ENCODE data around the gene GNG12.

Gene GNG12

DNA sequence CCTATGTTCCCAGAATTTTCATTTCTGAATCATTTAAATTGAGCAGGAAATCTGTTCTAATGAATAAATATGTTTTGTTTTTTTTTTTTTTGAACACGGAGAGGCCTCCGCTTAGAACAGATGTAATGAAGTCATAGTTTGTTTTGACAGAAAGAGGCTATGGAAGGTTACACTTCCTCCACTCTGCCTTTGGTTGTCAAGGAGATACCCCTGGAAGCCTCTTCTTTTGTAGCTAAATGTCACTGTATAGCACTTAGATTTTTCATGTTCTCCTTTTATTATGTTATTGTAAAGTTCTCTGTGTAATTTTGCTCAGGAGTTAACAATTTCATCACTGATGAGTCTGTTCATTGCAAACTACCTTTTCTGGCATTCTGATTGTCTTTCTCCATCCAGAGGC, 22.7 kb upstream of the GNG12 start:
- no peak for TF ChIP-seq TOX (CRISPR knock-in tag; IDR thresholded peaks at IDR 0.05; ENCODE audit: borderline replicate concordance)
- no peak for TF ChIP-seq OSR1 (CRISPR knock-in tag; IDR thresholded peaks at IDR 0.05)
- no peak for TF ChIP-seq ZC3H10 (CRISPR knock-in tag; IDR thresholded peaks at IDR 0.05)
- TF ChIP-seq, protein P1, sequence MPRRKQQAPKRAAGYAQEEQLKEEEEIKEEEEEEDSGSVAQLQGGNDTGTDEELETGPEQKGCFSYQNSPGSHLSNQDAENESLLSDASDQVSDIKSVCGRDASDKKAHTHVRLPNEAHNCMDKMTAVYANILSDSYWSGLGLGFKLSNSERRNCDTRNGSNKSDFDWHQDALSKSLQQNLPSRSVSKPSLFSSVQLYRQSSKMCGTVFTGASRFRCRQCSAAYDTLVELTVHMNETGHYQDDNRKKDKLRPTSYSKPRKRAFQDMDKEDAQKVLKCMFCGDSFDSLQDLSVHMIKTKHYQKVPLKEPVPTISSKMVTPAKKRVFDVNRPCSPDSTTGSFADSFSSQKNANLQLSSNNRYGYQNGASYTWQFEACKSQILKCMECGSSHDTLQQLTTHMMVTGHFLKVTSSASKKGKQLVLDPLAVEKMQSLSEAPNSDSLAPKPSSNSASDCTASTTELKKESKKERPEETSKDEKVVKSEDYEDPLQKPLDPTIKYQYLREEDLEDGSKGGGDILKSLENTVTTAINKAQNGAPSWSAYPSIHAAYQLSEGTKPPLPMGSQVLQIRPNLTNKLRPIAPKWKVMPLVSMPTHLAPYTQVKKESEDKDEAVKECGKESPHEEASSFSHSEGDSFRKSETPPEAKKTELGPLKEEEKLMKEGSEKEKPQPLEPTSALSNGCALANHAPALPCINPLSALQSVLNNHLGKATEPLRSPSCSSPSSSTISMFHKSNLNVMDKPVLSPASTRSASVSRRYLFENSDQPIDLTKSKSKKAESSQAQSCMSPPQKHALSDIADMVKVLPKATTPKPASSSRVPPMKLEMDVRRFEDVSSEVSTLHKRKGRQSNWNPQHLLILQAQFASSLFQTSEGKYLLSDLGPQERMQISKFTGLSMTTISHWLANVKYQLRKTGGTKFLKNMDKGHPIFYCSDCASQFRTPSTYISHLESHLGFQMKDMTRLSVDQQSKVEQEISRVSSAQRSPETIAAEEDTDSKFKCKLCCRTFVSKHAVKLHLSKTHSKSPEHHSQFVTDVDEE (CRISPR knock-in tag; IDR thresholded peaks at IDR 0.05), result no peak
- no peak for TF ChIP-seq GLIS3 (CRISPR knock-in tag; IDR thresholded peaks at IDR 0.05)
- no peak for TF ChIP-seq ZFP30 (CRISPR knock-in tag; IDR thresholded peaks at IDR 0.05)
- no peak for TF ChIP-seq ZNF565 (CRISPR knock-in tag; conservative IDR thresholded peaks at IDR 0.05; ENCODE audit: low read depth)
- no peak for TF ChIP-seq ISL1 (CRISPR knock-in tag; IDR thresholded peaks at IDR 0.05)
- TF ChIP-seq ZNF8 (CRISPR knock-in tag; IDR thresholded peaks at IDR 0.05), result no peak
- TF ChIP-seq BACH2 (CRISPR knock-in tag; IDR thresholded peaks at IDR 0.05; ENCODE audit: borderline replicate concordance), result no peak
- no peak for ATAC-seq

DNA sequence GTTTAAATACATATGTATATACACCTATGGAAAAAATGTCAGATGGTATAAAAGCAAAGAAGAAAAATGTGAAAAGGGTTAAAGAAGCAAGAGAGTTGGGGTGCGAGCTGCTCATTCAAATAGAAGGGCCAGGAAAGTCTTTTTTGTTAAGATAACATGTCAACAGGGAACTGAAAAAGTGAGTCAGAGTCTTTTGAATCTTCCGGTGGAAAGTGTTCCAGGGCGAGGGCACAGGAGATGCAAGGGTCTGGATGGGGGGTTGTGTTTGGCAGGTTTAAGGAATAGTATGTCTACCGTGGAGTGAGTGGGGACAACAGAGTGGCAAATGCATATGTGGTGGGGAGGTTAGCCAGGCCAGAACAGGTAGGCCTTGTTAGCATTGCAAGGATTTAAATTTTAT, 22.2 kb upstream of the GNG12 start:
- ATAC-seq, result no peak
- TF ChIP-seq, protein P2, sequence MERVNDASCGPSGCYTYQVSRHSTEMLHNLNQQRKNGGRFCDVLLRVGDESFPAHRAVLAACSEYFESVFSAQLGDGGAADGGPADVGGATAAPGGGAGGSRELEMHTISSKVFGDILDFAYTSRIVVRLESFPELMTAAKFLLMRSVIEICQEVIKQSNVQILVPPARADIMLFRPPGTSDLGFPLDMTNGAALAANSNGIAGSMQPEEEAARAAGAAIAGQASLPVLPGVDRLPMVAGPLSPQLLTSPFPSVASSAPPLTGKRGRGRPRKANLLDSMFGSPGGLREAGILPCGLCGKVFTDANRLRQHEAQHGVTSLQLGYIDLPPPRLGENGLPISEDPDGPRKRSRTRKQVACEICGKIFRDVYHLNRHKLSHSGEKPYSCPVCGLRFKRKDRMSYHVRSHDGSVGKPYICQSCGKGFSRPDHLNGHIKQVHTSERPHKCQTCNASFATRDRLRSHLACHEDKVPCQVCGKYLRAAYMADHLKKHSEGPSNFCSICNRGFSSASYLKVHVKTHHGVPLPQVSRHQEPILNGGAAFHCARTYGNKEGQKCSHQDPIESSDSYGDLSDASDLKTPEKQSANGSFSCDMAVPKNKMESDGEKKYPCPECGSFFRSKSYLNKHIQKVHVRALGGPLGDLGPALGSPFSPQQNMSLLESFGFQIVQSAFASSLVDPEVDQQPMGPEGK (CRISPR knock-in tag; IDR thresholded peaks at IDR 0.05; ENCODE audit: borderline replicate concordance), result no peak
- no peak for TF ChIP-seq CSDC2 (CRISPR knock-in tag; IDR thresholded peaks at IDR 0.05)
- TF ChIP-seq TOX (CRISPR knock-in tag; IDR thresholded peaks at IDR 0.05; ENCODE audit: borderline replicate concordance), result no peak
- TF ChIP-seq TCF4 (CRISPR knock-in tag; IDR thresholded peaks at IDR 0.05; ENCODE audit: borderline replicate concordance), result no peak
- no peak for TF ChIP-seq ZNF8 (CRISPR knock-in tag; IDR thresholded peaks at IDR 0.05)
- no peak for TF ChIP-seq ISL1 (CRISPR knock-in tag; IDR thresholded peaks at IDR 0.05)
- no peak for TF ChIP-seq BACH2 (CRISPR knock-in tag; IDR thresholded peaks at IDR 0.05; ENCODE audit: borderline replicate concordance)
- TF ChIP-seq PPARA (CRISPR knock-in tag; IDR thresholded peaks at IDR 0.05; ENCODE audit: borderline replicate concordance), result no peak

DNA sequence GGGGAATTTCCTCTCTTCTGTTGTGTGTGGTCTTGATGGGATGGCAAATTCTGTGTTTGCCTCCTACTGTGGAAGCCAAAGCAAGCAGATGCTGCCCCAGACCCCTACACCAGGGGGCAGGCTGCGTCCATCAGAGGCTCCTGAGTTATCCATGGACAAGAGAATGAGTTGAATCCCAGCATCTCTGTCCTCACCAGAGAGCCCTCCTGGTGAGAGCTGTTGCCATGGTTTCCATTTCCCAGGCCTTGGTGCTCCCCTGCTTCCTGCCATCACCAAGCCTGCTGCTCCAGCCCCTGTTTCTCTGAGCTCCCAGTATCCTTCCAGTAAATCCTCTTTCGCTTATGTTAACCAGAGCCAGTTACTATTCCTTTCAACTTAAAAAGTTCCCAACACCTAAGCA, 20.4 kb upstream of the GNG12 start:
- peak; percentile 91 for ATAC-seq
- TF ChIP-seq ZNF70 (CRISPR knock-in tag; IDR thresholded peaks at IDR 0.05) (no peak), TOX (CRISPR knock-in tag; IDR thresholded peaks at IDR 0.05; ENCODE audit: borderline replicate concordance) (no peak)

DNA sequence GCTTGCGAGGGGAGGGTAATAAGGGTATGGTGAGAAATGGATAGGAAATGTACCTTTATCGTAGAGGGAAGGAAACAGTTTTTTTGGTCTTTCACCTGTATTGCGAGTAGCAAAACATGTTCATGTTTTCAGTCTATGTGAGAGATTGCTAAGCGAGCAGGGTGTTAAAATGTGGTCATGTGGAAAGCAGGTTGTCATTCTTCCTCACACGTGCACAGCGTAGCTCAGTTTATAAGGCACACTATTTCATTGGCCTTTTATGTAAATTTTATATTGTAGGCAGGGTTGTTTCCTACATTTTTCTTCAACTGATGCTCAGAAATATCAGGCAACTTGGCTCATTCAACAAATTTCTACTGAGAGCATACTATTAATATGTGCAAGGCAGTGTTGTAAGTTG, 18.5 kb upstream of the GNG12 start:
- TF ChIP-seq, protein P1 (CRISPR knock-in tag; IDR thresholded peaks at IDR 0.05), result no peak
- no peak for TF ChIP-seq BACH2 (CRISPR knock-in tag; IDR thresholded peaks at IDR 0.05; ENCODE audit: borderline replicate concordance)
- TF ChIP-seq ZNF565 (CRISPR knock-in tag; conservative IDR thresholded peaks at IDR 0.05; ENCODE audit: low read depth), result no peak
- no peak for TF ChIP-seq OSR1 (CRISPR knock-in tag; IDR thresholded peaks at IDR 0.05)
- TF ChIP-seq PPARA (CRISPR knock-in tag; IDR thresholded peaks at IDR 0.05; ENCODE audit: borderline replicate concordance), result no peak
- no peak for TF ChIP-seq ARNTL (CRISPR knock-in tag; IDR thresholded peaks at IDR 0.05; ENCODE audit: borderline replicate concordance, low read depth)
- TF ChIP-seq GLIS3 (CRISPR knock-in tag; IDR thresholded peaks at IDR 0.05), result no peak
- TF ChIP-seq, protein P3, sequence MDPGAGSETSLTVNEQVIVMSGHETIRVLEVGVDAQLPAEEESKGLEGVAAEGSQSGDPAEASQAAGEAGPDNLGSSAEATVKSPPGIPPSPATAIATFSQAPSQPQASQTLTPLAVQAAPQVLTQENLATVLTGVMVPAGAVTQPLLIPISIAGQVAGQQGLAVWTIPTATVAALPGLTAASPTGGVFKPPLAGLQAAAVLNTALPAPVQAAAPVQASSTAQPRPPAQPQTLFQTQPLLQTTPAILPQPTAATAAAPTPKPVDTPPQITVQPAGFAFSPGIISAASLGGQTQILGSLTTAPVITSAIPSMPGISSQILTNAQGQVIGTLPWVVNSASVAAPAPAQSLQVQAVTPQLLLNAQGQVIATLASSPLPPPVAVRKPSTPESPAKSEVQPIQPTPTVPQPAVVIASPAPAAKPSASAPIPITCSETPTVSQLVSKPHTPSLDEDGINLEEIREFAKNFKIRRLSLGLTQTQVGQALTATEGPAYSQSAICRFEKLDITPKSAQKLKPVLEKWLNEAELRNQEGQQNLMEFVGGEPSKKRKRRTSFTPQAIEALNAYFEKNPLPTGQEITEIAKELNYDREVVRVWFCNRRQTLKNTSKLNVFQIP (CRISPR knock-in tag; IDR thresholded peaks at IDR 0.05; ENCODE audit: borderline replicate concordance, low read depth), result no peak
- TF ChIP-seq TCF4 (CRISPR knock-in tag; IDR thresholded peaks at IDR 0.05; ENCODE audit: borderline replicate concordance), result no peak
- TF ChIP-seq TOX (CRISPR knock-in tag; IDR thresholded peaks at IDR 0.05; ENCODE audit: borderline replicate concordance), result no peak
- TF ChIP-seq ZNF8 (CRISPR knock-in tag; IDR thresholded peaks at IDR 0.05), result no peak
- TF ChIP-seq ZNF70 (CRISPR knock-in tag; IDR thresholded peaks at IDR 0.05), result no peak
- no peak for TF ChIP-seq ZC3H10 (CRISPR knock-in tag; IDR thresholded peaks at IDR 0.05)
- no peak for TF ChIP-seq RARB (CRISPR knock-in tag; IDR thresholded peaks at IDR 0.05)
- TF ChIP-seq, protein P4, sequence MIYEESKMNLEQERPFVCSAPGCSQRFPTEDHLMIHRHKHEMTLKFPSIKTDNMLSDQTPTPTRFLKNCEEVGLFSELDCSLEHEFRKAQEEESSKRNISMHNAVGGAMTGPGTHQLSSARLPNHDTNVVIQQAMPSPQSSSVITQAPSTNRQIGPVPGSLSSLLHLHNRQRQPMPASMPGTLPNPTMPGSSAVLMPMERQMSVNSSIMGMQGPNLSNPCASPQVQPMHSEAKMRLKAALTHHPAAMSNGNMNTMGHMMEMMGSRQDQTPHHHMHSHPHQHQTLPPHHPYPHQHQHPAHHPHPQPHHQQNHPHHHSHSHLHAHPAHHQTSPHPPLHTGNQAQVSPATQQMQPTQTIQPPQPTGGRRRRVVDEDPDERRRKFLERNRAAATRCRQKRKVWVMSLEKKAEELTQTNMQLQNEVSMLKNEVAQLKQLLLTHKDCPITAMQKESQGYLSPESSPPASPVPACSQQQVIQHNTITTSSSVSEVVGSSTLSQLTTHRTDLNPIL (CRISPR knock-in tag; IDR thresholded peaks at IDR 0.05; ENCODE audit: low read depth), result no peak
- no peak for TF ChIP-seq ESRRG (CRISPR knock-in tag; IDR thresholded peaks at IDR 0.05)
- TF ChIP-seq SNAI2 (CRISPR knock-in tag; IDR thresholded peaks at IDR 0.05), result no peak
- TF ChIP-seq, protein P2 (CRISPR knock-in tag; IDR thresholded peaks at IDR 0.05; ENCODE audit: borderline replicate concordance), result no peak
- TF ChIP-seq CSDC2 (CRISPR knock-in tag; IDR thresholded peaks at IDR 0.05), result no peak
- TF ChIP-seq ZFP3 (CRISPR knock-in tag; IDR thresholded peaks at IDR 0.05), result no peak
- no peak for ATAC-seq
